SK-N-SH (cell line): ENCODE measurements around the gene DIPK1A.

Source experiments
- CTCF ChIP-seq: fragments of 200-600 bp; sonication (generic); IDR thresholded peaks from 2 replicates; pipeline ENCODE4 v1.6.1; 2017; ENCODE audit warnings: antibody characterized with exemption, mild to moderate bottlenecking, moderate library complexity
- IRF3 ChIP-seq: fragments of 150-350 bp; IDR thresholded peaks from 2 replicates; pipeline ENCODE4 v1.6.1; 2016; ENCODE audit warnings: mild to moderate bottlenecking, low read depth, low read length
- NFIC ChIP-seq: IDR thresholded peaks from 2 replicates; pipeline ENCODE4 v1.4.0; 2012; ENCODE audit warnings: borderline replicate concordance
- POLR2AphosphoS5 ChIP-seq: IDR thresholded peaks from 2 replicates; pipeline ENCODE4 v1.6.1; 2012; ENCODE audit warnings: low read depth, low read length
- RAD21 ChIP-seq: IDR thresholded peaks from 2 replicates; pipeline ENCODE4 v1.6.1; 2012; ENCODE audit warnings: mild to moderate bottlenecking, low read length
- RCOR1 ChIP-seq: fragments of 150-350 bp; IDR thresholded peaks from 2 replicates; pipeline ENCODE4 v1.6.1; 2017; ENCODE audit warnings: antibody characterized with exemption, low read length
- TEAD4 ChIP-seq: IDR thresholded peaks from 2 replicates; pipeline ENCODE4 v1.4.0; 2012; ENCODE audit warnings: mild to moderate bottlenecking, borderline replicate concordance; ENCODE audit not compliant: insufficient read depth
- ZBTB33 ChIP-seq: IDR thresholded peaks from 2 replicates; pipeline ENCODE4 v1.4.0; 2012; ENCODE audit warnings: low read depth, borderline replicate concordance
- TF ChIP-seq, protein P1 (sequence below): IDR thresholded peaks from 2 replicates; pipeline ENCODE4 v1.6.1; 2012; ENCODE audit warnings: mild to moderate bottlenecking, low read depth, low read length, moderate library complexity
- TF ChIP-seq, protein P2 (sequence below): IDR thresholded peaks from 2 replicates; pipeline ENCODE4; 2012

DNA sequence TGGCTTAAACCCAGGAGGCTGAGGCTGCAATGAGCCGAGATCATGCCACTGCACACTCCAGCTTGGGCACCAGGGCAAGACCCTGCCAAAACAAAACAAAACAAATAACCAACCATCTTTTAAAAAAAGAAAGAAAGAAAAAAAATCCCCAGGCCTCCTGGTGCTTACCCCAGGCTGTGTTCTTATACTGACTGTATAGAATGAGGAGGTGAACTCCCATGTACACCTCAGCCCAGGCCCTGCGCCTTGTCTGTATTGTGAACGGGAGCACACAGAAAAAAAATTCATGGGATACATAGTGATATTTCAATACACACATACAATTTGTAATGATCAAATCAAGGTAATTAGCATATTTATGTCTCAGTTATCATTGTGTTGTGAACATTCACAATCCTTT lies 115.4 kb downstream of the DIPK1A start:
- TF ChIP-seq POLR2AphosphoS5: no peak
- TF ChIP-seq RAD21: no peak
- TF ChIP-seq CTCF: no peak
- TF ChIP-seq, protein P1, sequence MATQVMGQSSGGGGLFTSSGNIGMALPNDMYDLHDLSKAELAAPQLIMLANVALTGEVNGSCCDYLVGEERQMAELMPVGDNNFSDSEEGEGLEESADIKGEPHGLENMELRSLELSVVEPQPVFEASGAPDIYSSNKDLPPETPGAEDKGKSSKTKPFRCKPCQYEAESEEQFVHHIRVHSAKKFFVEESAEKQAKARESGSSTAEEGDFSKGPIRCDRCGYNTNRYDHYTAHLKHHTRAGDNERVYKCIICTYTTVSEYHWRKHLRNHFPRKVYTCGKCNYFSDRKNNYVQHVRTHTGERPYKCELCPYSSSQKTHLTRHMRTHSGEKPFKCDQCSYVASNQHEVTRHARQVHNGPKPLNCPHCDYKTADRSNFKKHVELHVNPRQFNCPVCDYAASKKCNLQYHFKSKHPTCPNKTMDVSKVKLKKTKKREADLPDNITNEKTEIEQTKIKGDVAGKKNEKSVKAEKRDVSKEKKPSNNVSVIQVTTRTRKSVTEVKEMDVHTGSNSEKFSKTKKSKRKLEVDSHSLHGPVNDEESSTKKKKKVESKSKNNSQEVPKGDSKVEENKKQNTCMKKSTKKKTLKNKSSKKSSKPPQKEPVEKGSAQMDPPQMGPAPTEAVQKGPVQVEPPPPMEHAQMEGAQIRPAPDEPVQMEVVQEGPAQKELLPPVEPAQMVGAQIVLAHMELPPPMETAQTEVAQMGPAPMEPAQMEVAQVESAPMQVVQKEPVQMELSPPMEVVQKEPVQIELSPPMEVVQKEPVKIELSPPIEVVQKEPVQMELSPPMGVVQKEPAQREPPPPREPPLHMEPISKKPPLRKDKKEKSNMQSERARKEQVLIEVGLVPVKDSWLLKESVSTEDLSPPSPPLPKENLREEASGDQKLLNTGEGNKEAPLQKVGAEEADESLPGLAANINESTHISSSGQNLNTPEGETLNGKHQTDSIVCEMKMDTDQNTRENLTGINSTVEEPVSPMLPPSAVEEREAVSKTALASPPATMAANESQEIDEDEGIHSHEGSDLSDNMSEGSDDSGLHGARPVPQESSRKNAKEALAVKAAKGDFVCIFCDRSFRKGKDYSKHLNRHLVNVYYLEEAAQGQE: no peak
- no peak for TF ChIP-seq ZBTB33
- no peak for TF ChIP-seq NFIC
- TF ChIP-seq, protein P2, sequence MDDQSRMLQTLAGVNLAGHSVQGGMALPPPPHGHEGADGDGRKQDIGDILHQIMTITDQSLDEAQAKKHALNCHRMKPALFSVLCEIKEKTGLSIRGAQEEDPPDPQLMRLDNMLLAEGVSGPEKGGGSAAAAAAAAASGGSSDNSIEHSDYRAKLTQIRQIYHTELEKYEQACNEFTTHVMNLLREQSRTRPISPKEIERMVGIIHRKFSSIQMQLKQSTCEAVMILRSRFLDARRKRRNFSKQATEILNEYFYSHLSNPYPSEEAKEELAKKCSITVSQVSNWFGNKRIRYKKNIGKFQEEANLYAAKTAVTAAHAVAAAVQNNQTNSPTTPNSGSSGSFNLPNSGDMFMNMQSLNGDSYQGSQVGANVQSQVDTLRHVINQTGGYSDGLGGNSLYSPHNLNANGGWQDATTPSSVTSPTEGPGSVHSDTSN: no peak
- TF ChIP-seq RCOR1: no peak
- no peak for TF ChIP-seq TEAD4
- no peak for TF ChIP-seq IRF3
